GM21515 (cell line): ENCODE data around the gene WDR27.
"Not testable (repeated sequence)": the region's sequence is repeated elsewhere in the genome, so short reads cannot be mapped to it uniquely, and the experiment has no call there.

Source experiments
- ATAC-seq: cut with Tn5 transposase; IDR thresholded peaks from one replicate; pipeline ENCODE4 v1.9.1; 2021; ENCODE audit not compliant: unreplicated experiment

The WDR27 gene

DNA sequence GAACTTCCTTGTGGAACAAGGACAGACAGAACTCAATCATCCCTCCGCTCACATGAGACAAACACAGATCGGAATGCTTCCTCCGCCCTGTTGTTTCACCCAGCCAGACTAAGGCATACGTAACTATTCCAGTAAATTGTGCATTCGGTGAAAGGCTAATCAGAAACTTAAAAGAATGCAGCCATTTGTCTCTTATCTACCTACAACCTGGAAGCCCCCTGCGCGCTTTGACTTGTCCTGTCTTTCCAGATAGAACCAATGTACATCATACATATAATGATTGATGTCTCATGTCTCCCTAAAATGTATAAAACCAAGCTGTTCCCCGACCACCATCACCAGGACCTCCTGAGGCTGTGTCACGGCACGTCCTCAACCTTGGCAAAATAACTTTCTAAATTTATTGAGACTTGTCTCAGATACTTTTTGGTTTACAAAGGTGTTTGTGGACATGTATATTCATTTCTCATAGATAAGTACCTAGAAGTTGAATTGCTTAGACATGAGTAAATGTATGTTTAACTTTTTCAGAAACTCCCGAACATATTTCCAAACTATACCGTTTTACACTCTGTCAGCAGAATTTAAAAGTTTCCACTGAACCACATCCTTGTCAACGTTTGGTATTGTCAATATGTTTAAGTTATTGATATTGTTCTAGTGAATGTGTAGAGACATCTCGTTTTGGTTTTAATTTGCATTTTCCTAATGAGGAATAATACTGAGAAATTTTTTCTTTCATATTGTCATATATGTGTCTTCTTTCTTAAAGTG is 250.6 kb downstream of the WDR27 start:
- ATAC-seq, result no peak

DNA sequence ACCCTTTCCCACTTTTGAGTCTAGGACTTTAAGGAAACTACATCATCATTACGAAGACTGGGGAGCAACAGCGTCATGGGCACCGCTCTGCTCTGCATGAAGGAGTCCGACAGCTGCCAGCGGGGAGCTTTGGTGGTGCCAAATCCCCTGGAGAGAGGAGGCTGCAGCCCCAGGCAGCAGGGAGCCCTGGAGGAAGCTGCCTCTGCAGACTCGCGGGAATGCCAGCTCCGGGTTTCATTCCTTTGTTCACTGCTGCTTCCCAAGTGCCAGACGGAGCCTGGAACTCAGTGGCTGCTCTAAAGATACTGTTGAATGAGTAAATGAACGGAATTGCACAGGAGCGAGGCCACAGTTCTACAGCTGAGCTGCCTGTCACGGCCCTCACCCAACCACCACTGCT is 251.7 kb downstream of the WDR27 start:
- ATAC-seq, result no peak

DNA sequence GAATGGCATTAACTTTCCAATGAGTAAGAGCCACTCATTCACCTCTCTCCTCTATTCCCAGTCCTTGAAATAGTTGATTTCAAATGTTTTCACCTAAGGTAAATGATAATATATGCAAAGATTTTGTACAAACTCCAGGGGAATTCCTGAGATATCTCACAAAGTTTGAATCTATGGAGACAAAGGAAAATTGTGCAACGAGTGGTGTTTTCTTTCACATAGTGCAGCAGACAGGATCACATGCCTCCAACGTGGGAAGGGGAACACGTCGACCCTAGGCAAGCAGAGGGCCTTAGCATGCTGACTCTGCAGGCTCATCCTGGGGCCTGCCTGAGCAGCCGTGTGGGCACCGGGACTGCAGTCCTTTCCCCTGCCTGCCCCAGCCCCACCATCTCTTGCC is 252.6 kb downstream of the WDR27 start:
- no peak for ATAC-seq

DNA sequence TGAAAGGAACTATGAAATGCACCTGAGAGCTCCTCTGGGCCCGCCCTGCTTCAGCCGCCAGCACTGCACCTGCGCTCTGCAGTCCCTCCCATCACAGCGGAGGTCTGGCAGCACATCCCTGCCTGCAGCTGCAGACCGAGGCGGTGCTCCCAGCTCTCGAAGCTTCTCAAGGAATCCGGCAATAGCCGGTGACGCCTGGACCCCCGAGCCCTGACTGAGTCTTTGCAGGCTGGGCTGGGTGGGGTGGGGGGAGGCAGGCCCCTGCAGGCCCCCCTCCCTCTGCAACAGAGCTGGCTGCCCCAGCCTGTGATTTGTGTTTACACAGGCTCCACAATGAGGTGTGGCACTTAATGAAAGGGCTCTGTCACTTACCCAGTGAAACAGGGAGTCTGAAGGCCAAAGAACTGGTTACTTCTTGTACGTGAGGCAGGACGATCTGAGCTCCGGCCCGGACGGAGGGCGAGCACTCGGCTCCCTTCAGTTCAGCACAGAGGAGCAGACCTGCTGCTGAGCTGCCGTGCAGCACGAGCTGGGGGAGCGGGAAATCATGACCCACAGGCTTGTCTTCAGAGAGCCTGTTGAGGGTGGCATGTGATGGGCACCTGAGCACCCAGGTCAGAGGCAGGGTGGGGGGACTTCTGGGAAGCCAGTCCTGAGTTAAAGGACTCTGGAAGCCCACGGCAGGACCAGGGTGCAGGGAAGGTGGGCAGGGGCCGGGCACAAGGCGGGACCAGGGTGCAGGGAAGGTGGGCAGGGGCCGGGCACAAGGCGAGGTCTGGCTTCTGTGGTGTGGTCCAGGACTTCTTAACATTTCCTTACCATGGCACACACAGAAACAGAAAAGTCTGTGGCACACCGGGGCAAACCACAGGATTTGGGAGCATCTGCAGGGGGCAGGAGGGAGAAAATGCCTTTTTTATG is 255.9 kb downstream of the WDR27 start:
- no peak for ATAC-seq

DNA sequence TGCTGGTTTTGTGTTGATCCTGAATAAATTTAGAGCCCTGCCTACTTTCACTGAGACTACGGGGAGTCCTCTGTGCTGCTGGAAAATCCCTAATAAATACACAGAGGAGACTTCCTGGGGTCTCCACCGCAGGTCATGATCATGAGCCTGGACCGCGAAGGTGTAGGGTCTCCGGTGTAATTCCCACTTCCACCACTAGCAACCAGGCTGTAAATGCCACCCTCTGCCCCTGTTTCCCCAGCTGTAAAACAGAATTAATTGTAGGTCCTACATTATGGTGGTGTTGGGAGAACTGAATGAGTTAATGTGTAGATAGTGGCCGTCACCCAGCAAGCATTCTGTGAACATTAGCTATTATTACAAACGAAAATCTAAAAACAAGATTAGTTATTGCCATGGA is 256.6 kb downstream of the WDR27 start:
- no peak for ATAC-seq

DNA sequence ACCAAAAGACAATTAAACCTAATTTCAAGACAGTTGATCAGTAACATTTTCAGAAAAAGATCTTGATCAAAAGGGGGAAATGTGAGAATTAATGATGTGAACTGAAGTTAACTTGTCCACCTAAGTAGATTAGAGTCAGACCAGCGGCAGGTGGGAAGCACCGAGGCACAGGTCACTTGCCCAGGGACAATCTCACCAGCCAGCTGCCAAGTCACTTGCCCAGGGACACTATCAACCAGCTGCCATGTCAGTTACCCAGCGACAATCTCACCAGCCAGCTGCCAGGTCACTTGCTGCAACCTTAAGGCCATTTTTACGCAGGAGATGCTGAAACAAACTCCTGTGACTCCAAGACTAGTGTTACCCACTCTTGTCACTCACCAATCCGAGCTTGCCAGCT is 260.5 kb downstream of the WDR27 start:
- ATAC-seq, result no peak

DNA sequence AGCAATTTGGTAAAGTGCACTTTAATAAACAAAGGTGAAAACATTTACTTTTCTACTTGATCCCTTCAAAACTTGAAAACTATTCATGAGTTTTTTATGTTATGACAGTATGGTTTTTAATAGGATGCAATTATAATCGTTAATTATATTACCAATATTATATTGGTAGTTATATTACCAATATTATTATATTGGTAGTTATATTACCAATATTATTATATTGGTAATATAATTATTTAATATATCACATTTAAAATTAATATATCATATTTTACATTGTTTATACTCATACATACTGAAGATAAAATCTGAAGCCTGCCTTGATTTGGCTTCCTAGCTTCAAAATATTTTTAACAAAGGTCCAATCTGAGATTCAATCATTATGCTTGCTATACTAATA is 262.1 kb downstream of the WDR27 start:
- no peak for ATAC-seq

DNA sequence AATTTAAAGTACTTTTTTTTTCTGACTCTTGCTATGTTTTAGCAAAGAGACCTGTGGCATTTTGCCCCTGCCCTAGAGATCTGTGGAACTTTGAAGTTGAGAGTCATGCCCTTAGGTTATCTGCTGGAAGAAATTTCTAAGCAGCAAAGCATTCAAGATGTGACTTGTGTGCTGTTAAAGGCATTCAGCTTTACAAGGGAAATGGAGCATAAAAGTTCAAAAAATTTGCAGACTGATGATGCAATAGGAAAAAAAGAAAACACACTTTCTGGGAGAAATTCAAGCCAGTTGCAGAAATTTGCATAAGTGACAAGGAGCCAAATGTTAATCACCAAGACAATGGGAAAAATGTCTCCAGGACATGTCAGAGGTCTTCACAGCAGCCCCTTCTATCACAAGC is 267.3 kb downstream of the WDR27 start:
- ATAC-seq, result not testable (repeated sequence)

DNA sequence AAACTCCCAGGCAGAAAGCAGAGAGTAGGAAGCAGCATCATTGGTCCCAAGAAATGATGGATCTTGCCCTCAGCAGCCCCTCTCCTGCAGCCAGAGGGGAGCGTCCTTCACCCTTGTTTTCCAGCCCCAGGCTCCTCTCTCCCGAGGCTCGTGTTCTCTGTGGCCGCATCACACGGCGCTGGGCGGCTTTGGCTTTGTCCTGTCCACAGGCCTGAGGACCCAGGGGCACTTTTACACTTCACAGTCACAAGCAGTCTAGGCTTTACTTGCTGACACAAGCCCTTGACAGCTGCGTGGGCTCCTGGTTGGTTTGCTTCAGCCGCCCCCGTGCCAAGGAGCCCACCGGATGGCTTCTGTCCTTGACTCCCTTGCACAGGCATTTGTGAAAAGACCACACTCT is 272.8 kb downstream of the WDR27 start:
- ATAC-seq, result no peak

DNA sequence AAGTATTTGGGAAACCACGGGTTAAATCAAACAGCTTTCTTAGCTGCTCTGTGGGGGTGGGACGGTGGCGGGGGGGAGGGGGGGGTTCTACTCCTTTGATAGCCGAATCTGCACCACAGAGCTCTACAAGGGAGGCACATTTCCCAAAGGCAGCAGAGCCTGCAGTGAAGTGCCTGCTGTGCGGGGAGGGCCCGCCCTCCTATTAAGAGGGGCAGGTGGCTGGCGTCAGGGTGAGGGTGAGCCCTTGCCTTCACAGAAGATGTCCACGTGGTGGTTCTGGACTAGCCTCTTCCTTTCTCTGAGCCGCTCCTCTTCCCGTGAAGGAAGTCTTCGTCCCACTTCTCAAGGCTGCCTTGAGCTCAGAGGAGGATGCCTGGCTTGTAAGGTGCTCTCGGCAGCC is 273.3 kb downstream of the WDR27 start:
- no peak for ATAC-seq

DNA sequence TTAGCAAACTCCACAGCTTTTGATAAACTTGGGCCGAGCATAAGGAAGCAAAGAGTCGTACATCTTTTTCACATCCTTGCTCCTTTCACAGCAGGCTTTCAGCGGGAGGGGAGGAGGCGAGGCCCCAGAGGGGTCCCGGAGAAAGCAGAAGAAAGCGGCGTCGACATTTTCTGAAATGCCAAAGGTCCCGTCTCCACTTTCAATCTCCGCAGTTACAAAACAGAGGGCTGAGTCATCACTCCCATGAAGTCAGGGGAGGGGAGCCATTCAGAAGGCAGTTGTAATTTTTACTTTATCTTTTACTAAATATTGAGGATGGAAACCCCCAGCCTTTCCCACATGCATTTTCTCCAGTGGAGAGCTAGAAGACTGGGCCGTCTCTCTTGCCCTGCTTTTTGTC is 274.0 kb downstream of the WDR27 start:
- no peak for ATAC-seq

DNA sequence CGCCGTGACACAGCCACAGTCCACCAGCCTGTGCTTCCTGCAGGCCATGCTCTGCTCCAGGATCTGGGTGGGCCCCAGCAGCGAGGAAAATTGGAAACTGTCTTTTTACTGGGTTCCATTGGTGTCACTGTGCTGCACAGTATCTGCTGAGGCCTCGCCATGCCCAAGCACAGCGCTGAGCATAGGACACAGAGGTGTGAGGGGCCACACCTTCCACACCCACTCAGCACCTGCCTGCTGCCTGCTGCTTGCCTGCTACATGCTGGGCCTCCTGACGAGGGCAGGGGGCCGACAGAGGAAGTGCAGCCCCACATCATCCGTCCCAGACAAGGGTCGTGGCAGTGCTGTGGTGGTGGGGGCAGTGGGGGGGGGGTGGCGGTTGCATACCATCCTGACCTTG is 275.2 kb downstream of the WDR27 start:
- ATAC-seq, result no peak

DNA sequence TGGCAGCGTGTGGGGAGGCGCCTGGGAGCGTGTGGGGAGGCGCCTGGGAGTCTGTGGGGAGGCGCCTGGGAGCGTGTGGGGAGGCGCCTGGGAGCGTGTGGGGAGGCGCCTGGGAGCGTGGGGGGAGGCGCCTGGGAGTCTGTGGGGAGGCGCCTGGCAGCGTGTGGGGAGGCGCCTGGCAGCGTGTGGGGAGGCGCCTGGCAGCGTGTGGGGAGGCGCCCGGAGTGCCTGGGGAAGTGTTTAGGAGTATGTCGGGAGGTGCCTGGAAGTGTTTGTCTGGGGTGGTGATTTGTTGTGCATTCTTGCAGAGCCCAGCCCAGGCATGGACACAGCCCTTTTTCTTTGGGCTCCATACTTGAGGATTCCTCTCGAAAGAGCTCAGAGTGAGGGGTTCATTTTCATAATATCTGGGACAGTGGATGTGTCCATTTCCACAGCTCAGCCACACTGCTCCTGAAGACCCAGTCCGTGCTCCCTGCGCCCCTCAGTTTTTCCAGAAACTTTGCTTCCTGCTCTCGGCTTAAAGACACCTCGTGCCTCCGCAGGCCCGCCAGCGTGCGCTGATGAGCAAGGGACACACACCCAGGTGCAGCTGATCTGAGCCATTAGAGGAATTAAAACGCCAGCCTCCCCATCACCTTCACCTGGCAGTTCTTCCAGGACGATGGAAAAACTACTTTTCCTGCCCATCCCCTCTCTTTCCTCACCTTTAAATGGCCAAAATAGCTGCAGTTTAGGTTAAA is 276.0 kb downstream of the WDR27 start:
- ATAC-seq, result no peak

DNA sequence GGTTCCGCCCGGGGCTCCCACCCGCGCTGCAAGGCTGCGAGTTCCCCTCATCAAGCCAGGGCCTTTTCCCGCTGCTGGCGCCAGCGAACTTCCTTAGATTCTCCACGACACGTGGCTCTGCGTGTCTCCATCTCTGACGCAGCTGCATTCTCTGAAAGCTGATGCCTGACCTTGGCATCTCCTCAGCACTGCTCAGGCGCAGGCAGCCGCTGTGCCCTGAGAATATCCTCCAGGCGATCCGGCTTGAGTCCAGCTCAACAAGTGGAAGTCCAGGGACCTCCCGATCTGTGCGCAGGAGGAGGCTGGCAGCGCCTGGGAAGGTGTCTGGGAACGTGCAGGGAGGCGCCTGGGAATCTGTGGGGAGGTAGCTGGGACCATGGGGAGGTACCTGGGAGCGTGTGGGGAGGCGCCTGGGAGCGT is 277.0 kb downstream of the WDR27 start:
- no peak for ATAC-seq

DNA sequence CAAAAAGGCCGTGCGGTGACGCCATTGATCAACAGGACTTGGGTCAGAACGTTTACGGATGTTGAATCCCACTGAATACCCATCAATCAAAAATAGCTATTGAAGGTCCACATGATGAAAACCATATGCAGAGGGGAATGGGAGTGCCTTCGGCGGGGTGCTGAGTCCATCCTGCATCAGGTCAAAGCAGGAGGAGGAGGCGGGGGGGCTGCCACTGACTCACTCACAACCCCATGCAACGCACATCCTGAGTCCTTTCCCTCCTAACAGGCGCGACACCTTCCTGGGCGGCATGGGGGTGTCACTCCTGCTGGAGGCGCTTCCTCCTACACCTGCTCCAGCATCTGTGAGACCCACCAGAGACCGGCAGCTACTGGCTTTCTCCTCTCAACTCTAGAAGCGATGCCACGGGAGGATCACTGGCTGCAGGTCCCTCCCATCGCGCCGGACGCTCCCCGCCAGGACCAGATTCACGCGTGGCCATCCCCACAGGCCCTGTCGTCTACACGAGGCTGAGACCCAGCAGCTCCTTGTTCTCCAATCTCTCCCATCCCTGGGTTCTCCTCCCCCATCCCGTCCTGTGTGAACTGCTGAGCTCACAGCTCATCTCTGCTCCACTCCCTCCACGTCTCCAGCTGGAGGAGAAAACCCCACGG is 277.6 kb downstream of the WDR27 start:
- no peak for ATAC-seq

DNA sequence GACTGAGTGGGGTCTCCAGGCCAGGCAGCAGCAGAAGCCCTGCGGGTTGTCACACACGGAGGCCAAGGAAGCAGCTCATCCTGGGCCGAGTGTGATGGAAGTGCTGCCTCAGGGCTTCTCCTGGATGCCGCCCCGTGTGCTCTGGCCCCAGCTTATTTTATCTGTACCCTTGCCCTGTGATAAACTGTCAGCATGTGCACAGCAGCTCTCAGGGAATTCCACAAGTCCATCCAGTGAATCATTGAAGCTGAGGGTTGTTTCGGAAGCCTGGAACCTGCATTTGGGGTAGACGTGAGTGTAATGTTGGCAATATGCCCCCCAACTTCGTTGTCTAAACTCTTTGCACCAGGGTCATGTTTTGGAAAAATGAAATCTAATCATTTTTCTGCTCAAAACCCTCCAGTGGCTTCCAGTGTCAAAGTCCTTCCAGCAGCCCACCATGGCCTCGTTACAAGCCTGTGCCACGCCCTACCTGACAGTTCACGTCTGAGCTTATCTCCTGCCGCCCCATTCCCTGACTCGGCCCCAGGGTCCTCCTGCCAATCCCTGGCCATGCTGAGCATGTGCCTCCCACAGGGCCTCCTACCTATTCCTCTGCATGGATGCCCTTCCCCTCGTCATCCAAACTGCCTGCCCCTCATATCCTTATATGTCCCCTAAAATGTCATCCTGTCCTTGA is 280.1 kb downstream of the WDR27 start:
- no peak for ATAC-seq

DNA sequence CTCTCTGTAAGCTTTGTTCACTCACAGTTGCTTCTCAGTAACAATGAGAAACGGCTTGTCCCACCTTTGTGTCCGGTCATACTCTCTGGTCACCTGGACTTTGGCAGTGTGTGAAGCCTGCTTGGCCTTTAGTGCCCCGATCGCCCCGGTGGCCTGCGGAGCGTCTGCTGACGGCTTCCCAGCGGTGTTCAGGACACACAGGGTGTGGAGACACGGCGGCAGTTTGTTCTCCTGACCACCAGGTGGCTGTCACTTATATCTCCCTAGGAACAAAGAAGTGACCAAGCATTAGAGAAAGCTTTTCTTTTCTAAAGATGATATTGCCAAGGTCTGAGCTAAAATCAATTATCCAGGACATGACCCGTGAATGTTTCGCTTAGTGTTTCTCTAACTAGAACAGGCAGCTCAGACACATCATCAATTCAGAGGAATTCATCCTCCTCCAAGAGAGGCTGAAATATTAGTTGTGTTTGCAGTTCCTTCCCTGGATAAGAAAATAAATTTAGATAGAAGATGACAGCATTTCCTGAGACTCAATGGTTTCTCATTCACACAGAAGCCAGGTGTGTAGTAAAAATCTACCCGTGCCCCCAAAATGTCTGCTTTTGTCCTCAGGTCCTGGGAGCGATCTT is 280.8 kb downstream of the WDR27 start:
- no peak for ATAC-seq

DNA sequence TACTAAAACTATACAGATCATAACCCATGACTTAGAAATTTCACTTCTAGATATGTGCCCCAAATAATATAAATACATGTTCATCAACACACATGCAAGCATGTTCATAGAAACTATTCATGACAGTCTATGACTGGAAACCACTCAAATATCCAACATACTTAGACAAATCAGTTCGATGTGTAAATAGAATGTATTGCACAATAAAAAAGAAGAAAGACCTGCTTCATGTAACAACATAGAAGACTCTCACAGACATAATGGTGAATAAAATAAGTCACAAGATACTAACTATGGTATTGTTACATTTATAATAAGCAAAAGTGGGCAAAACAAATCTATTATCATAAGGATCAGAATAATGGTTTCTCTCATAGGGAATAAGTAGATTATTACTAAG is 284.7 kb downstream of the WDR27 start:
- no peak for ATAC-seq

DNA sequence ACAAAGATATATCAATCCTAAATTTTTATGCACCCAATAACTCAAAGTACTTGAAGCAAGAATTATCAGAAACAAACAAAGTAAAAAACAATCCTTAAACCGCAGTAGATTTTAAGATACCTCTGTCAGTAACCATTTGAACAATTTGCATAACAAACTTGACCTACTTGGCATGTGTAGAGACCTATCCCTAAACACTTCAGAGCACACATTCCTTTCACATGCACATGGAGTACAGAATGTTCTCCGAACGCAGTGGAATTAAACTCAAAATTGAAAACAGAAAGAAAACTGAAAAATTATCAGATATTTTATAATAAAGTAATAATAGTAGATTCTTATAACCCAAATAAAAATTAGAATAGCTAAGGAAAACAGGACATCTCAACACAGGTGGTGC is 285.6 kb downstream of the WDR27 start:
- ATAC-seq, result no peak

DNA sequence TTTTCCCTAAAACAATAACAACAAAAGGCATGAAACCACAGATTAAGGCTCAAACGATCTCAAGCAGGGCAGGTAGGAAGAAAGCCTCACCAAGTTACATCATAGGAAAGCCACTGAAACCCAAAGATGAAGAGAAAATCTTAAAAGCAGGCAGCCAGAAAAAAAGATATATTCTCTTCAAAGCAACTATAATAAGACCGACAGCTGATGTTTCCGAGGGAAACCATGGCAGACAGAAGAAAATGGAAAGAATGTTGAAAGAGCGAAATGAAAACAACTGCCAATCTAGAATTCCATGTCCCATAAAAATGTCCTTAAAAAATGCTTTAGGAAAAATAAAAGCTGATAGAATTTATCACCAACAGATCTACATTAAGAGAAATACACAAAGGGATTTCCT is 286.6 kb downstream of the WDR27 start:
- no peak for ATAC-seq
